Upper lobe of left lung (tissue), 4 donors: ENCODE measurements around the gene PDGFD.

ENCODE experiments used
- POLR2A ChIP-seq, 4 donors: fragments of 450-650 bp; IDR thresholded peaks; one replicate each; pipeline ENCODE4 v1.5.1; 2016 to 2017; ENCODE audit warnings: antibody characterized with exemption in 4 of 4, mild to moderate bottlenecking in 2 of 4
- POLR2AphosphoS5 ChIP-seq, 2 donors: sonication (generic); formaldehyde crosslinking; IDR thresholded peaks; one replicate each; pipeline ENCODE4 v1.5.1; 2017; ENCODE audit warnings: antibody characterized with exemption in 2 of 2
- TF ChIP-seq, protein P1 (sequence below), 6 experiments: fragments of 450-650 bp in 4 of 6; fragments of 200-600 bp in 2 of 6; sonication (generic) in 2 of 6; IDR thresholded peaks; one replicate each; pipeline ENCODE4 v1.5.1; 2016 to 2019; ENCODE audit warnings: antibody characterized with exemption in 6 of 6

DNA sequence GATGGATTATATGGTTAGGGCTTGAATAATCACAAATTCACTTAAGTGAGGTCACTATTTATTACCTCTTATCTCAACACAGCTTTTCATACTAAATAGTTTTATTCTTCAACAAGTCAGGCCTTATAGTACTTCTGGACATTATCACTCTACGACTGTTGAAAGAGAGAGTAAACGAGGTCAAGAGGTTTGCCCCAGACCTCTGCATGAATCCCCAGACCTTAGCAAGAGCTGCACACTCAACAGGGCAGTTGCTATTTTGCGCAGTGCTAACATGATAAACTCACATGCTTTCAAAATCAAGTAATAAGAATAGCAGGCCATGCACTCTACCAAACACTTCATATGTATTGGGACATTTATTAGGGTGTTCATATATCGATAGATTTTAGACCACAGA is 67.0 kb downstream of the PDGFD start:
- TF ChIP-seq POLR2A (IDR thresholded peaks at IDR 0.05) (no peak), POLR2AphosphoS5 (IDR thresholded peaks at IDR 0.05) (no peak)
- TF ChIP-seq, protein P1, sequence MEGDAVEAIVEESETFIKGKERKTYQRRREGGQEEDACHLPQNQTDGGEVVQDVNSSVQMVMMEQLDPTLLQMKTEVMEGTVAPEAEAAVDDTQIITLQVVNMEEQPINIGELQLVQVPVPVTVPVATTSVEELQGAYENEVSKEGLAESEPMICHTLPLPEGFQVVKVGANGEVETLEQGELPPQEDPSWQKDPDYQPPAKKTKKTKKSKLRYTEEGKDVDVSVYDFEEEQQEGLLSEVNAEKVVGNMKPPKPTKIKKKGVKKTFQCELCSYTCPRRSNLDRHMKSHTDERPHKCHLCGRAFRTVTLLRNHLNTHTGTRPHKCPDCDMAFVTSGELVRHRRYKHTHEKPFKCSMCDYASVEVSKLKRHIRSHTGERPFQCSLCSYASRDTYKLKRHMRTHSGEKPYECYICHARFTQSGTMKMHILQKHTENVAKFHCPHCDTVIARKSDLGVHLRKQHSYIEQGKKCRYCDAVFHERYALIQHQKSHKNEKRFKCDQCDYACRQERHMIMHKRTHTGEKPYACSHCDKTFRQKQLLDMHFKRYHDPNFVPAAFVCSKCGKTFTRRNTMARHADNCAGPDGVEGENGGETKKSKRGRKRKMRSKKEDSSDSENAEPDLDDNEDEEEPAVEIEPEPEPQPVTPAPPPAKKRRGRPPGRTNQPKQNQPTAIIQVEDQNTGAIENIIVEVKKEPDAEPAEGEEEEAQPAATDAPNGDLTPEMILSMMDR (IDR thresholded peaks at IDR 0.05) = no peak
